ENCODE data around the gene PLPP4. TPM values are rescaled to one million over a fixed set of nuclear protein-coding genes. Genes with fewer than 3 reads are reported as not detected.

The PLPP4 gene
- total RNA-seq, 1 experiment from 2014 or later, result 6.8 TPM

DNA sequence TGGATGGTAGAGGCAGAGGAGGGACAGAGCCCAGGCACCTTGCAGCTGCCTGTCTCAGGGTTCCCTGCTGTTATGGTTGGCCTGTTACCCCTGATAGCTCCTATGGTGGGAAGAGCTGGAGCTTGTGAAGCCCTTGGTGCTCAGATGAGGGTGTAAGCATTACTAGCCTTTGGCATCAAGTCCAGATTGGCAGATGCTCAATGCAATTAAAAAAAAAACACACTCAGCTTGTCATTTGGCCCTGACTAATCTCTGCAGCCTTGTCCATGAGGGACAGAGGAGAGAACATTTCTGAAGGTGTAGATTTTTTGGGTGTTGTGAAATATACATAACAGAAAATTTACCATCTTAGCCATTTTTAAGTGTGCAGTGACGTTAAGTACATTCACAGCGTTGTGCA lies 86.3 kb downstream of the PLPP4 start:
- in situ Hi-C loops (cut with HindIII; ENCODE audit: low pct_unique_long_range_greater_than_20kb, low sequenced_read_pairs), result no loop called here
- no peak for DNase-seq (ENCODE audit: low read depth)

DNA sequence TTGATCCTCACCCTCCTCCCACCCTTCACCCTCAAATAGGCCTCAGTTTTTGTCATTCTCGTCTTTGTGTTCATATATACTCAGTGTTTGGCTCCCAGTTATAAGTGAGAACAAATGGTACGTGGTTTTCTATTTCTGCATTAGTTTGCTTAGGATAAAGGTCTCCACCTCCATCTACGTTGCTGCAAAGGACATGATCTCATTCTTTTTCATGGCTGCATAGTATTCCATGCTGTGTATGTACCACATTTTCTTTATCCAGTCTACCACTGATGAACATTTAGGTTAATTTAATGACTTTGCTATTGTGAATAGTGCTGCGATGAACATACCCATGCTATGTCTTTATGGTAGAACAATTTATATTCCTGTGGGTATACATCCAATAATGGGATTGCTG lies 91.2 kb downstream of the PLPP4 start:
- no peak for DNase-seq (ENCODE audit: low read depth)
- in situ Hi-C loops (cut with HindIII; ENCODE audit: low pct_unique_long_range_greater_than_20kb, low sequenced_read_pairs), result no loop called here

DNA sequence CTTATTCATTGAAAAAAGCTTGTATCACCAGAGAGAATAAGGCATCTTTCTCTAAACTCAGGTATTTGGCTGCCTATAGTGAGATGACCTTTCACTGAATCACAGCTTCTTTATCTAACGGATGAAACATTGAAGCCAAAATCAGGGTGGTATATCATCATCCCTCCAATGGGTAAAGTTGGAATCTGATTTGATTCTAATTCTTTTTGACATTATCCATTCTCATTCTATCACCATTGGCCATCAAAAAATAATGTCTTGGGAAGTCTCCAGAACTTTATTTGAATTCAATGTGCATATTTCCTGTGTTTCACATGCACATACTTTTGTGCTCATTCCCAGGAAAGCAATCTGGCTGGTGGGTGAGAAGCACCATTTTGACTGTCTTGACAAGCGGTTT lies 95.2 kb downstream of the PLPP4 start:
- no peak for DNase-seq (ENCODE audit: low read depth)
- in situ Hi-C loops (cut with HindIII; ENCODE audit: low pct_unique_long_range_greater_than_20kb, low sequenced_read_pairs), result no loop called here

DNA sequence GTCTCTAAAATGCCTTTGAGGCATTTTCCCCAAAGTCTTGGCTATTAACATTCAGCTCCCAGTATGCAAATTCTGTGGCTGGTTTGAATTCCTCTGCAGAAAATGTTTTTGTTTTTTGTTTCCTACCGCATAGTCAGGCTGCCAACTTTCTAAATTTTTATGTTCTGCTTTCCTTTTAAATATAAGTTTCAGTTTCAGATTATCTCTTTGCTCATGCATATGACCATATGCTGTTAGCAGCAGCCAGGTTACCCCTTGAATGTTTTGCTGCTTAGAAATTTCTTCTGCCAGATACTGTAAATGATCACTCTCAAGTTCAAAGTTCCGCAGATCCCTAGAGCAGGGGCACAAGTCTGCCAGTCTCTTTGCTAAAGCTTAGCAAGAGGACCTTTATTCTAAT lies 96.9 kb downstream of the PLPP4 start:
- in situ Hi-C loops (cut with HindIII; ENCODE audit: low pct_unique_long_range_greater_than_20kb, low sequenced_read_pairs), result no loop called here
- no peak for DNase-seq (ENCODE audit: low read depth)

DNA sequence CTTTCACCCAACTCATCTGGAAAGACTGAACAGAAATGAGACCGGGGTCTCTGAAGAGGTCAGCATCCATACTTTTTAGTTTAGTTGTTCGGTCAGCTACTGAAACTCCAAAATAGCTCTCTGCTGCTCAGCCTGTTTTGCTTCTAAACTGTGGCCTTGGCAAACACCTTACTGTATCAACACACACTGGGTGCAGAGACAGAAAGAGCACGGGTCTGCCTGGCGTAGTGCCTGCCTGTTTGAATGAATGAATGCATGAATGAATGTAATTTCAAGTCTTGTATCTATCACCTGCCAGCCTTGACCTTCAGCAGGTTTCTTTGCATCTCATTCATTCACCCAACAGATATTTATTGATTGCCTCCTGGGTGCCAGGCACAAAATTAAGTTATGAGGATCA lies 98.4 kb downstream of the PLPP4 start:
- in situ Hi-C loops (cut with HindIII; ENCODE audit: low pct_unique_long_range_greater_than_20kb, low sequenced_read_pairs), result no loop called here
- DNase-seq (ENCODE audit: low read depth), result no peak

DNA sequence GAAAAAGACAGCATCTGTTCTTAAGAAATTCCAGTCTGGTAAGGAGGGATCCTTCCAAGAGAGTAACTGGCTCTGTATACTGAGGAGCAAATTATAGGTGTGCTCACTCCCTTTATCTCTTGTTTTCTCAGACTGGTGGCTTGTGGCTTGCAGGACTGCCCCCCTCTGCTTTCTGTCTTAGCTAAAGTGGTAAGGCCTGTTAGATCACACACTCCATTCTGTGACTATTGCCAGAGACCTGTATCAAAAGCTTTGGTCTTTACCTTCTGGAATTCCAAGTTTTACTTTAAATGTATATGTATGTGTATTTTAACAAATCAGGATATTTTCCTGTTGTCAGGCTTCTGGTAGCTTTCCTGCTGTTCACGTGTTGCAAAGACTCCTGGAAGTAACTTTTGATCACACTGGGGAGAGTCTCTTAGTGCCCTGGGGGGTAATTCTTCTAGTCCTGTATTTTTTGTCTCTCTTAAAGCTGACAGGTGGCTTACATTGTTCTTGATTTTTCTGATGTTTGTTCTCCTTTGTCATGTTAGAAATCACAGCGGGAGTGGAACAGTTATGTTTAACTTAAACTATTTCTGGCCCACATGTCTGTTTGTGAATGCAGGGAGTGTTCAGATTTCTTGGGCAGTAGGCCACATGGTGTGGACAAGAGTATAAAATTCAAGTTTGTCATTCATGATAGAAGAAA lies 99.0 kb downstream of the PLPP4 start:
- DNase-seq (ENCODE audit: low read depth), result no peak
- in situ Hi-C loops (cut with HindIII; ENCODE audit: low pct_unique_long_range_greater_than_20kb, low sequenced_read_pairs), result no loop called here

DNA sequence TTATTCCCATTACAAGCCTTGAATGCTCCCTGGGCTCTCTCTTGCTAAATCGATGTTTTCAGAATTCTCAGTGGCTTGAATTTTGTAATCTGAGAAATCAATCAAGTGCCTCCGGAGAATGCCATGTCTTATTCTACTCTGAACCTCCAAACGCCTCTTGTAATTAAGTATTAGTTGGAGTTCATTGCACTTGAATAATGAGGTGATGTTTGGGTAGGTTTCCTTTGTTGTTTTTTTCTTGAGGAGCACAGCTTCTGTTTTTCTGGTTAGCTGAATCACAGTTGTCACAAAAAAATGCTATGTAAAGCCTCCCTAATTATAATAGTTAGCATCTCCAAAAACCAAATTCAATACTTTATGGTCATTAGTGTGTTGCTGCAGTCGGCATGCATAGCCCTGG lies 100.3 kb downstream of the PLPP4 start:
- no peak for DNase-seq (ENCODE audit: low read depth)
- in situ Hi-C loops (cut with HindIII; ENCODE audit: low pct_unique_long_range_greater_than_20kb, low sequenced_read_pairs), result no loop called here

DNA sequence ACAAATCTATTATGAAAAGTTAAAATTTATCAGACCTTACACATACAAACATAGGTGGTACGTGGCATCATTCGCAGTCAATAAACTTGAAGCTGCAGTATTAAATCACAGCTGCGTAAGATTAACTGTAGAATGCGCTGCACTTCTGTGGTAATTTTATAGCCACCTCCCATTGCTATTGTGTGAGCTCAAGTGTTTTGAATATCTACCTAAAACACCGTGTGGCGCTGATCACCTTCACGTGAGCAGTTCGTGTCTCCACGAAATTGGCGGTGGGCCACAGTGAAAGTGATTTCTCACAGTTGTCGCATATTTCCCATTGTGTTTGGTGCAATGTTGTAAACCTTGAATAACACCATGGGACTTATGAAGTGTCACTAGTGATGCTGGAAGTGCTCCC lies 102.8 kb downstream of the PLPP4 start:
- DNase-seq (ENCODE audit: low read depth), result no peak
- in situ Hi-C loops (cut with HindIII; ENCODE audit: low pct_unique_long_range_greater_than_20kb, low sequenced_read_pairs), result no loop called here

DNA sequence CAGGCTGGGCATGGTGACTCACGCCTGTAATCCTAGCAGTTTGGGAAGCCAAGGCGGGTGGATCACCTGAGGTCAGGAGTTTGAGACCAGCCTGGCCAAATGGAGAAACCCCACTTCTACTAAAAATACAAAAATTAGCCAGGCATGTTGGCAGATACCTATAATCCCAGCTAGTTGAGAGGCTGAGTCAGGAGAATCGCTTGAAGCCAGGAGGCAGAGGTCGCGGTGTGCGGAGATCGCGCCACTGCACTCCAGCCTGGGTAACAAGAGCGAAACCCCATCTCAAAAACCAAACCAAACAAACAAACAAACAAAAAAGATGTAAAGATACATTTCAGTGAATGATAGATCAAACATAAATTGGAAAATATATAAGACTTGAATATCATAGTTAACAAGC lies 105.9 kb downstream of the PLPP4 start:
- no peak for DNase-seq (ENCODE audit: low read depth)
- in situ Hi-C loops (cut with HindIII; ENCODE audit: low pct_unique_long_range_greater_than_20kb, low sequenced_read_pairs), result no loop called here

DNA sequence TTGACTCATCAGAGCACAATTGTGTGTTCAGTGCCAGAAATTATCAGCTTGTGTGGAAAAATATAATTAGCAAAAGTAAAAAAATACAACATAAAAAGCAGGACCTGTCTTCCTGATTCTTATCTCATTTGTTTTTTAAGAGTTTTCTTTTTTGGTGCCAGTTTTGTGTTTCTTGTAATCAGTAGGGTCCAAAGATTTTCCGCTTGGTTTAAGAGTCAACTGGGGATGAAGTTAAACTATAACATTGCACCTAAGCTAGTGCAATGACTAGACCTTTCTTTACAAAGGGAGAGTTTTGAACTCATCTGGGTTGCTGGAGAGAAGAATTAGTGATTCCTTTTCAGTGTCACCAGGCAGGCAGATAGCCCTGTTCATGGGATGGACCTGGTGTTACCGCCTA lies 113.4 kb downstream of the PLPP4 start:
- peak; percentile 78 for DNase-seq (ENCODE audit: low read depth)
- in situ Hi-C loops (cut with HindIII; ENCODE audit: low pct_unique_long_range_greater_than_20kb, low sequenced_read_pairs), result no loop called here

DNA sequence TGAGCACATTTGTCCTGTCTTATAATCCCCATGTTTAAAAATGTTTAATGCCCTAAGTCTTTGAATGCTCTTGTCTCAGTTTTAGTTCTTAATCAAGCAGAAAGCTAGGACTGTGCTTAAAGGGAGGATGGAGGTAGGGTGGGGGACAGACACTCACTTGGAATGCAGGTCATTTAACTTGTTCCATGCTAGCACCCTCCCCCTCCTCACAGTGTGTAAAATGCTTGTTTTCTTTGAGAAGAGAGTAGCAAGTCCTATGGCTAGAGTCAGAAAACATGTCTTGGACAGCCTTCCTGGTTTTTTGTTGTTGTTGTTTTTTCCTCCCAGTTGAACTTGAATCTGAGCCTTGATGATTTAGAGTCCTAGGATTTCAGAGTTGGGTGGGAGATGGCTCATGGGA lies 114.2 kb downstream of the PLPP4 start:
- no peak for DNase-seq (ENCODE audit: low read depth)
- in situ Hi-C loops (cut with HindIII; ENCODE audit: low pct_unique_long_range_greater_than_20kb, low sequenced_read_pairs), result no loop called here

DNA sequence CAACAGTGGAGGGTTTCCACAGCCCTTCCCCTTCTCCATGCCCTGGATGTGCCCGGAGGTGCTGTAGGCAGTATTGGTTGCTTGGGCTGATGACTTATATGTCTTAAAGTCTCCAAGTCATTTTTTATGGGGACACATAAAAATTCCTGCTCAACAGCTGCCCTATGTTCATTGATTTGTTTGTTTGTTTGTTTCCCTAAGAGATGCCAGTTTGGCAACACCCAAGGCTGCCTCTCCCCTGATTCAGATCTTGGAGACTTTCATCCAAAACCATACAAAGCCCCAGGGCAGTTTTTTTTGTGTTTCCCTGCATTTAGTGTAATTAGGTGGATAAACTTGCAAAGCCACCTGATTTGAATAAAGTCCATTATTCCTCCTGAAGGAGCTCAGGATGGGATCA lies 115.3 kb downstream of the PLPP4 start:
- in situ Hi-C loops (cut with HindIII; ENCODE audit: low pct_unique_long_range_greater_than_20kb, low sequenced_read_pairs), result no loop called here
- DNase-seq (ENCODE audit: low read depth), result no peak

DNA sequence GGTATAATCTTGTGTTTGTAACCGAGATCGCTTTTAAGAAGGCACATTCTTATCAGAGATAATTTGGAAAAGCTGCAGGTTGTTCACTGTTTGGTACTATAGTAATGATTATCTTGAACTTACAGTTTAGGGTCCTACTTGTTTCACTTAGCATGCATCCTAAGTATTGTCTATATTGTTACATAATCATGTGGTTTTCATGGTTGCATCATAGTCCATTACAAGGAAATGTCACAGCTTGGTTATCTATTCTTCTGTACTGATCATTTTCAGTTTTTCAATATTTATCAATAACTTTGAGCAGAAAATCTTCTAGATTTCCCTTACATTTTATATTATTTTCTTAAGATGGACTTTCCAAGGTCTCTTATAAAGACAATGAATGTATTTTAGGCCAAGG lies 116.3 kb downstream of the PLPP4 start:
- no peak for DNase-seq (ENCODE audit: low read depth)
- in situ Hi-C loops (cut with HindIII; ENCODE audit: low pct_unique_long_range_greater_than_20kb, low sequenced_read_pairs), result no loop called here

DNA sequence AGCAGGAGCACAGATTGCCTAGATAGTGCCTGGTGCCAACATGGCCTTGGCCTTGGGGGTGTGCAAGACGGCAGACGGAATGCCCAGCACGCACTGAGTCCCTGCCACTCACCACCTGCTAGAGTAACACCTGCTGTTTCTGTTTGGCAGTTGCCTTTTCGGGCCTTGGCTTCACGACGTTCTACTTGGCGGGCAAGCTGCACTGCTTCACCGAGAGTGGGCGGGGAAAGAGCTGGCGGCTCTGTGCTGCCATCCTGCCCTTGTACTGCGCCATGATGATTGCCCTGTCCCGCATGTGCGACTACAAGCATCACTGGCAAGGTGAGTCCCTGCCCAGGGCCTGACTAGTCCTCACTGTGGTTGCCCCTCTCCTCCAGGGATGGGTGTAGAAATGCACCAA lies 118.0 kb downstream of the PLPP4 start:
- in situ Hi-C loops (cut with HindIII; ENCODE audit: low pct_unique_long_range_greater_than_20kb, low sequenced_read_pairs), result no loop called here

DNA sequence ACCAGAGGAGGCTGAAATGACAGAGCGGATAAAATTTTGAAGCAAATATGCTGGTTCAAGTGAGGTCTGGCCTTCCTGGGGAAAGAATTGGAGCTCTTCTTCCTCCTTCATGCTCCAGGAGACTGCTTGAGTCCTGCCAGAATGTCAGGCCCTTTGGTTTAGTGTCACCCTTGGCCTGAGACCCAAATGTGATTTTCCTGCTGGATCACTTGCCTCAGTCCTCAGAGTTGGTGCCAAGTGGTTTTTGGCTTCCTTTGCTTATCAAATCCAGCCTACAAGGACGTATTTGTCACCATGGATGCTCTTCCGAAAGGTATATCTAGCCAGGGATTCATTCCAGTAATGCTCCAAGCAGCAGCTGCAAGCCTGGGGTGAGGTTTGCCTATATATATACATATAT lies 118.4 kb downstream of the PLPP4 start:
- DNase-seq (ENCODE audit: low read depth), result no peak
- in situ Hi-C loops (cut with HindIII; ENCODE audit: low pct_unique_long_range_greater_than_20kb, low sequenced_read_pairs), result no loop called here

More for the DNA sequence above, 118.0 kb downstream of the PLPP4 start:
- DNase-seq (ENCODE audit: low read depth), result no peak

DNA sequence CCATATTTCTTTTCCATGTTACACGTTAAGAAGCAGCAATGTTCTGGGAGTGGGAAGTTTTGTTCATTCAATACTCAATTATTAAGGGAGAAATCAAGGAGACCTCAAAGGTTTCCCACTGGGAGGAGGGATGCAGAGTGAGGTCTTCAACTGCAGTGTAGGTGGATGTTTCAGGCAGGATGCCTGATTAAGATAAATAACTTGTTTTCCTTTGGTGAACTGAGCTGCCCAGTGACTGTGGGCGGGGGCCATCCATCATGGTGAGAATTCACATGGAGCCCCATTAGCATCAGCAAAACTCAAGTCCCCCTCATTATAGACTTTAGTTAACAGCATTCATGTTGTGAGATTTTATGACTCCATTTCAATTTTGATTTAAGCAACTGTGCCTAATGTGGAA lies 121.1 kb downstream of the PLPP4 start:
- DNase-seq (ENCODE audit: low read depth), result no peak
- in situ Hi-C loops (cut with HindIII; ENCODE audit: low pct_unique_long_range_greater_than_20kb, low sequenced_read_pairs), result no loop called here

DNA sequence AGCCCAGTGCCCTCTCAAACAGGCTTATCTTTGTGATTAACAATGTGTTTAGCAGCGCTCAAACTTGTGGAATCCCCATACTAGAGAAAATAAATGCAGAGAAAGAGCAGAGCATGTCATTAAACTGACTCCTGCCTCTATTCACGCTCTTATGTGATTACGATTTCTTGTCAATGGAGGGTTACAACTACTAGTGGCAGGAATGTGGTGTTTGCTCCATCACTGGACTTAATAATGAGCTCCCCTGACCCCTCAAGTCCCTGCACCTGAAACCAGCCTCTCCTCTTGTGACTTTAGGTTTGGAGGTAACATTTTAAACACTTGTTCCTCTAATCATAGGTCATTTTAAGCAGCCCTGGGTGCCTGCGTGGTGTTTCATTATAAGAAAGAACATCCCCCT lies 121.9 kb downstream of the PLPP4 start:
- no peak for DNase-seq (ENCODE audit: low read depth)
- in situ Hi-C loops (cut with HindIII; ENCODE audit: low pct_unique_long_range_greater_than_20kb, low sequenced_read_pairs), result no loop called here

DNA sequence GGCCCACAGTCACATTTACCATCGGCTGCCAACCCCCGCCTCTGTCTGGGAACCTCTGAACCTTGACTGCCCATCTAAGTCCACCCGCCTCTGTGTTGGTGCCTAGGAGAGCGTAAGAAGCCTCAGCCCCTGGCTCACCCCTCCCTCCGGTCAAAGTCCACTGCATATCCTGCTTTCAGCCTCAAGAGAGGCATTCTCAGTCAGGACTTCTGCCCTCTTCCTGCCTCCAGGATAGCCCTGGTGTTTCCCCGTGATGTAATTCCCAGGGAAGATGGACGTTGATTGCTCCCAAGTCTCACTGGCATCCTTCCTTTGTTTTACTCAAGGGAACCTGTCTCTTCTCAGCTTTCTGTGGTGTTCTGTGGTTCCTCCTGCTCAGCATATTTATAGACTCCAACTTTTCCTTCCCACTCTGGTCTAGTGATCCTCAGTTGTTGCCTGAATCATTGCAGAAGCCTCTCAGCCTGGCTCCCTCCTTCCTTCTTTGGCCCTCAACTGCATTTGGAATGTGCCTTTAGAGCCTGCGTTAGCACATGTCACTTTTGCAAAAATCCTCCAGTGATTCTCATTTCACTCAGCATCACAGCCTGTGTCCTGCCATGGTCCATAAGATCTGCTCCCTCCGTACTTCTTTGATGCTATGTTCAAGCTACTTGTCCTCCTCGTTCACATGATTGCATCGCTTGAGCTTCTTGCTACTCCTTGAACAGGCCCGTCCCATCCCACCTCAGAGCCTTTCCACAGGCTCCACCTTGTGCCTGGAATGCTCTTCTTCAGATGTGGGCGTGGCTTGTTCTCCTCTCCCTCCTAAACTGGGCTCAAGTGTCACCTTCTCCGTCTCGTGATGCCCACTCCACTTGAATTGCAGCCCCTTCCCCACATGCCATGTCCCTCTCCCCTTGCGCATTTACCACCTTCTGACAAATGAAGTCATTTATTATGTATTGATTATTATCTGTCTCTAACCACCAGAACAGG lies 124.2 kb downstream of the PLPP4 start:
- in situ Hi-C loops (cut with HindIII; ENCODE audit: low pct_unique_long_range_greater_than_20kb, low sequenced_read_pairs), result no loop called here
- peak; percentile 91 for DNase-seq (ENCODE audit: low read depth)

DNA sequence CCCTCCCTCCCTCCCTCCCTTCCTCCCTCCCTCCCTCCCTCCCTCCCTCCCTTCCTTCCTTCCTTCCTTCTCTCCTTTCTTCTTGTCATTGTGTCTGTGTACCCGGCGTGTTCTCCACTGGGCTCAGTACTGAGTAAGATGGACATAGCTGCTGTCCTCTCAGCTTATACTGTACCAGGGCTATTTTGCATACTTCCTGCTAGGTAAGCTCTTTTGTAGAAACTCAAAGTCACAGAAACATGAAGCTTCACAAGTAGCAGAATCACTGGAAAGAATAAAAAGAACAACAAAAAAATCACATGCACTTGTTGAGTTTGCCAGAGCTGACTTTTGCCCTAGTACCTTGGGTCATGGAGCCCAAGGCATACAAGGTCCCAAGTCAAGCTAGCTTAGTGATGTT lies 125.7 kb downstream of the PLPP4 start:
- in situ Hi-C loops (cut with HindIII; ENCODE audit: low pct_unique_long_range_greater_than_20kb, low sequenced_read_pairs), result no loop called here
- DNase-seq (ENCODE audit: low read depth), result no peak
